NCI-H82 treated with DMSO at 0.1 percent for 48 hours (cell line): ENCODE data around the gene MGP.

ENCODE experiments used
- DNase-seq: peaks from one replicate; lab custom pipeline; 2025; ENCODE audit not compliant: unreplicated experiment; lab: John Stamatoyannopoulos, UW

The MGP gene

GRCh38 chr12:14885718-14886221 lies at the start of gene MGP:
Gene MGP, minus strand, starts transcription at chr12:14885854. Its CDS starts 63 bp downstream, at chr12:14885791.
- no peak for DNase-seq

GRCh38 chr12:14935031-14935430 lies 49.4 kb upstream of the MGP start:
- DNase-seq, result no peak

- no peak for DNase-seq
Measured at GRCh38 chr12:14934511-14934910, 48.9 kb upstream of the MGP start.

GRCh38 chr12:14931791-14932560 lies 46.3 kb upstream of the MGP start:
- no peak for DNase-seq

- no peak for DNase-seq
Measured at GRCh38 chr12:14931359-14931758, 45.7 kb upstream of the MGP start.

- DNase-seq, result no peak
Measured at GRCh38 chr12:14930299-14930698, 44.6 kb upstream of the MGP start.

GRCh38 chr12:14928931-14929330 lies 43.3 kb upstream of the MGP start:
- no peak for DNase-seq

GRCh38 chr12:14927267-14927666 lies 41.6 kb upstream of the MGP start:
- no peak for DNase-seq

GRCh38 chr12:14924541-14924940 lies 38.9 kb upstream of the MGP start:
- no peak for DNase-seq

GRCh38 chr12:14923944-14924343 lies 38.3 kb upstream of the MGP start:
- DNase-seq, result no peak

- no peak for DNase-seq
Measured at GRCh38 chr12:14921218-14921617, 35.6 kb upstream of the MGP start.

- no peak for DNase-seq
Measured at GRCh38 chr12:14920475-14921126, 34.9 kb upstream of the MGP start.

- no peak for DNase-seq
Measured at GRCh38 chr12:14919455-14919854, 33.8 kb upstream of the MGP start.

GRCh38 chr12:14915736-14916135 lies 30.1 kb upstream of the MGP start:
- no peak for DNase-seq

GRCh38 chr12:14913381-14913781 lies 27.7 kb upstream of the MGP start:
- DNase-seq, result no peak

GRCh38 chr12:14911131-14911530 lies 25.5 kb upstream of the MGP start:
- DNase-seq, result no peak

GRCh38 chr12:14910090-14910915 lies 24.6 kb upstream of the MGP start:
- no peak for DNase-seq

- DNase-seq, result no peak
Measured at GRCh38 chr12:14907953-14908352, 22.3 kb upstream of the MGP start.

GRCh38 chr12:14906114-14906513 lies 20.5 kb upstream of the MGP start:
- no peak for DNase-seq

- DNase-seq, result no peak
Measured at GRCh38 chr12:14905269-14906004, 19.8 kb upstream of the MGP start.

- no peak for DNase-seq
Measured at GRCh38 chr12:14904854-14905253, 19.2 kb upstream of the MGP start.
